Keratinocyte (primary cell): ENCODE data around the gene RXRA. TPM values are rescaled to one million over a fixed set of nuclear protein-coding genes. Genes with fewer than 3 reads are reported as not detected.

Experiments
- DNase-seq: peaks from one replicate; pipeline ENCODE4 v3.0.0-alpha.2; 2011; ENCODE audit warnings: low read depth, missing footprints, low spot score
- FAIRE-seq: peaks from 2 replicates; lab custom pipeline; 2011; peaks lifted over from hg19 to GRCh38; lab: Jason Lieb, UNC
- H2AFZ ChIP-seq: 2 replicates; pipeline ENCODE4 v1.6.0; 2012; ENCODE audit warnings: low read length, control low read depth, inconsistent platforms; ENCODE audit not compliant: control insufficient read depth
- H3K27ac ChIP-seq: 2 replicates; pipeline ENCODE4 v1.5.1; 2011; ENCODE audit warnings: low read length; ENCODE audit not compliant: control insufficient read depth, insufficient read depth
- H3K27me3 ChIP-seq: 3 replicates; pipeline ENCODE4 v1.6.0; 2011; ENCODE audit warnings: low read length; ENCODE audit not compliant: control insufficient read depth, insufficient read depth; ENCODE audit errors: extremely low read depth
- H3K36me3 ChIP-seq, 2 experiments: 2 replicates in 1 of 2; 3 replicates in 1 of 2; pipeline ENCODE4 v1.5.1; 2011; ENCODE audit warnings: low read length in 2 of 2, mild to moderate bottlenecking in 1 of 2; ENCODE audit not compliant: control insufficient read depth in 2 of 2, insufficient read depth in 2 of 2; ENCODE audit errors: extremely low read depth in 1 of 2
- H3K4me1 ChIP-seq: 3 replicates; pipeline ENCODE4 v1.5.1; 2011; ENCODE audit warnings: low read length; ENCODE audit not compliant: control insufficient read depth, insufficient read depth; ENCODE audit errors: extremely low read depth
- H3K4me2 ChIP-seq: 3 replicates; pipeline ENCODE4 v1.6.0; 2011; ENCODE audit warnings: low read depth, low read length; ENCODE audit not compliant: control insufficient read depth, insufficient read depth; ENCODE audit errors: extremely low read depth
- H3K4me3 ChIP-seq, 3 experiments: fragments of 200-600 bp in 1 of 3; sonication (generic) in 1 of 3; 2 replicates in 2 of 3; 3 replicates in 1 of 3; pipeline ENCODE4 v1.5.1; 2011 to 2016; ENCODE audit warnings: low read length in 3 of 3, mild to moderate bottlenecking in 3 of 3, control low read depth in 2 of 3, inconsistent platforms in 1 of 3, low read depth in 1 of 3, mixed read lengths in 1 of 3, mixed run types in 1 of 3, moderate library complexity in 1 of 3; ENCODE audit not compliant: control insufficient read depth in 2 of 3, insufficient read depth in 2 of 3; ENCODE audit errors: extremely low read depth in 1 of 3
- H3K79me2 ChIP-seq: 2 replicates; pipeline ENCODE4 v1.6.0; 2012; ENCODE audit warnings: low read length; ENCODE audit not compliant: control insufficient read depth, insufficient read depth
- H3K9ac ChIP-seq: 3 replicates; pipeline ENCODE4 v1.6.0; 2011; ENCODE audit warnings: low read length; ENCODE audit not compliant: control insufficient read depth, insufficient read depth; ENCODE audit errors: extremely low read depth
- H3K9me1 ChIP-seq: 3 replicates; pipeline ENCODE4 v1.6.0; 2011; ENCODE audit warnings: low read length; ENCODE audit not compliant: control insufficient read depth, insufficient read depth; ENCODE audit errors: extremely low read depth
- H3K9me3 ChIP-seq: 2 replicates; pipeline ENCODE4 v1.5.1; 2012; ENCODE audit warnings: low read depth, low read length; ENCODE audit not compliant: control insufficient read depth
- H4K20me1 ChIP-seq: 3 replicates; pipeline ENCODE4 v1.6.0; 2011; ENCODE audit warnings: low read length; ENCODE audit not compliant: control insufficient read depth, insufficient read depth; ENCODE audit errors: extremely low read depth
- EZH2 ChIP-seq: IDR thresholded peaks from one replicate; pipeline ENCODE4 v1.6.1; 2012; ENCODE audit warnings: inconsistent platforms, mild to moderate bottlenecking, low read length, moderate library complexity
- dilution Hi-C: fragments of 300-500 bp; cut with MboI; formaldehyde crosslinking; loops from one replicate; pipeline ENCODE4 v1.7.0; 2020; ENCODE audit warnings: low sequenced_read_pairs; ENCODE audit not compliant: extremely low pct_ligation_motif_present
- polyA plus RNA-seq, 5 experiments: library from polyadenylated mRNA; depleted of rRNA in 3 of 5; stranded (reverse) in 3 of 5; stranded (forward) in 1 of 5; unstranded in 1 of 5; fragments of >200 nt; gene quantifications; 1 replicate in 1 of 5; 2 replicates in 3 of 5; 3 replicates in 1 of 5; pipeline versions ENCODE4 v1.2.1 to v1.2.3, GENCODE V29; 2011 to 2012; ENCODE audit warnings: missing spikeins in 2 of 5, low read depth in 1 of 5, low replicate concordance in 1 of 5
- TF ChIP-seq, protein P1 (sequence below), 3 experiments: IDR thresholded peaks in 1 of 3; conservative IDR thresholded peaks in 1 of 3; optimal IDR thresholded peaks in 1 of 3; 2 replicates in 2 of 3; 3 replicates in 1 of 3; pipeline versions ENCODE3 to v1.5.1; 2011; ENCODE audit warnings: low read length in 3 of 3, mild to moderate bottlenecking in 3 of 3, moderate library complexity in 2 of 3, control low read depth in 1 of 3, inconsistent platforms in 1 of 3; ENCODE audit not compliant: insufficient read depth in 2 of 3; ENCODE audit errors: extremely low read depth in 1 of 3

Gene RXRA
- polyA plus RNA-seq, 1 donor (not counting 4 experiments of a cell fraction or from before 2014, with no cell fraction given) = 9.7 TPM

DNA sequence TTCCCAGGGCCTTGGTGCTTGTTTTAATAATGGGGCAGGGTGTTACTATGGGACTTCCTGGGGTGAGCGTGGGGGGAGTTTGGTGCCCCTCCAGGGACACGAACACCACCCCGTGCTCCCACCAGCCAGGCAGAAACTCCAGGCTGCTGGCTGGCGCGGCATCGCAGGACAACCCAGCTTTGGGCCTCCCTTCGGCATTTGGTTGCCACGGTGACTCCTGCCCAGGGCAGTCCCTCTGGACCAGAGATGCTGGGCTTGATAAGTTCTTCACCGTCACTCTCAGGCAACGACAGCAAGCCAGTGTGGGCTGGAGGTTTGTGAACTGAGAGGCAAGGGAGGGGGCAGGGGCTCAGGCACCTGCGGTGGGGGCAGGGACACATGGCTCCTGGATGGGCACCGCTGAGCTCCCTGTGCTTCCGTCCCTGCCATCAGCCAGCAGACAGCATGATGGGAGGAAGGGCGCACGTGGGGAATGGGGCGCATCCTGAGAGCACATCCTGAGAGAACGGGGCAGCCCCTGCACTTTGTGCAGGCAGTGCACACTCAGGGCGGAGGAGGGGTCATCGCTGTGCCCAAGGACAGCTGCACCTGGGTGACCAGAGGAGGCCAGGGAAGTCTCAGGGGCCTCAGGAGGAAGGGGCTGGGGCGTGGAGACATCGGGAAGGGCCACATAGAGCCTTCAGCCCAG is 116.4 kb downstream of the RXRA start:
- Histone ChIP-seq H3K9me3 (no peaks in the 10 kb centered on the region), H3K4me2 (no peak overlapping the region), H3K27ac (no peak overlapping the region), H3K4me1 (peaks cover 11% of the 10 kb centered on the region), H3K9ac (no peak overlapping the region), H4K20me1 (no peaks in the 10 kb centered on the region), H3K36me3 (no peaks in the 10 kb centered on the region), H3K79me2 (no peaks in the 10 kb centered on the region), H3K27me3 (peaks cover 16% of the 10 kb centered on the region), H3K4me3 (no peak overlapping the region), H3K9me1 (peaks cover 3% of the 10 kb centered on the region), H2AFZ (no peak overlapping the region)
- FAIRE-seq (no peak), DNase-seq (no peak)
- dilution Hi-C loops = no loop called here
- no peak for TF ChIP-seq EZH2
- TF ChIP-seq, protein P1, sequence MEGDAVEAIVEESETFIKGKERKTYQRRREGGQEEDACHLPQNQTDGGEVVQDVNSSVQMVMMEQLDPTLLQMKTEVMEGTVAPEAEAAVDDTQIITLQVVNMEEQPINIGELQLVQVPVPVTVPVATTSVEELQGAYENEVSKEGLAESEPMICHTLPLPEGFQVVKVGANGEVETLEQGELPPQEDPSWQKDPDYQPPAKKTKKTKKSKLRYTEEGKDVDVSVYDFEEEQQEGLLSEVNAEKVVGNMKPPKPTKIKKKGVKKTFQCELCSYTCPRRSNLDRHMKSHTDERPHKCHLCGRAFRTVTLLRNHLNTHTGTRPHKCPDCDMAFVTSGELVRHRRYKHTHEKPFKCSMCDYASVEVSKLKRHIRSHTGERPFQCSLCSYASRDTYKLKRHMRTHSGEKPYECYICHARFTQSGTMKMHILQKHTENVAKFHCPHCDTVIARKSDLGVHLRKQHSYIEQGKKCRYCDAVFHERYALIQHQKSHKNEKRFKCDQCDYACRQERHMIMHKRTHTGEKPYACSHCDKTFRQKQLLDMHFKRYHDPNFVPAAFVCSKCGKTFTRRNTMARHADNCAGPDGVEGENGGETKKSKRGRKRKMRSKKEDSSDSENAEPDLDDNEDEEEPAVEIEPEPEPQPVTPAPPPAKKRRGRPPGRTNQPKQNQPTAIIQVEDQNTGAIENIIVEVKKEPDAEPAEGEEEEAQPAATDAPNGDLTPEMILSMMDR (optimal IDR thresholded peaks at IDR 0.05 in 1 of 3, IDR thresholded peaks at IDR 0.05 in 1 of 3, conservative IDR thresholded peaks at IDR 0.05 in 1 of 3; ENCODE audit: extremely low read depth in 1 of 3, insufficient read depth in 2 of 3, low read length in 3 of 3) = no peak

DNA sequence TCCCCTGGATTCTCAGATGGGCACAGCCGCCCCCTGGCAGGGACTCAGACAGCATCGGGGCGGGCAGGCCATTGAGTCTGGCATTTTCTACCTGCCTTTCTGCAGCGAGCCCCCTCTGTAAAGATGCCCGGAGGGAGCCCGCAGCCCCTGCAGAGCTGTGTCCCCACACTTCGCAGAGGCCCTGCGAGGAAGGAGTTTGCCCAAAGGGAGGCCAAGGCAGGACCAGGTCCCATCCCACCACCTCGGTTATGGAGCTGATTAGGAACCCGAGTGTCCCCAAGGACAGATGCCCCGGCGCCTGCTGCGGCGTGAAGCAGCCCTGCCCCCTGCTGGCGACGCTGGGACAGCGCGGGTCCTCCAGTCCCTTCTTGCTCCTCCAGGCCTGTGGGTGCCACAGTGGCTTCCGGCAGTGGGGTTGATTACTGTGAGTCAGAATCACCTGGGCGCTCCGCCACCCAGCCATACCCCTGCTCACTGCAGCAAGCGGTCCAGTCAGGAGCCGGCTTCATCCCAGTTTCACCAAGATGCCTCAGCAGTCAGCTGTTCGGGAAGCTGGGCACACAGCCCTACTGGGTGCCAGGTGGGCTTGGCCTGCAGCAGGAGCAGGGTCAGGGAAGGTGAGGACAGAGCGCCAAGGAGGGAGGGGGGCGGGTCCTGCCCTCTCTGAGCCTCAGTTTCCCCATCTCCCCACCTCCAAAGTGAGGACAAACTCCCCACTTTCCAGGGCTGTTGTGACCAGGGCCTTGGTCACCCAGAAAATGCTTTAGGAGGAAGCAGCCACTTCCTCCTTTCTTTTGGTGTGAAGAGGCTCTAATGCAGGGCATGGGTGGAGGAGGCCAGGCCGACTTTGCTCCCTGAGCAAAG is 117.2 kb downstream of the RXRA start:
- Histone ChIP-seq H3K9me1 (peaks cover 3% of the 10 kb centered on the region), H3K36me3 (no peaks in the 10 kb centered on the region), H3K79me2 (no peaks in the 10 kb centered on the region), H3K4me3 (no peak overlapping the region), H4K20me1 (no peaks in the 10 kb centered on the region), H3K4me1 (peaks cover 11% of the 10 kb centered on the region), H2AFZ (no peak overlapping the region), H3K4me2 (no peak overlapping the region), H3K9ac (peak overlapping the region; percentile 31), H3K27me3 (peaks cover 16% of the 10 kb centered on the region), H3K27ac (peak overlapping the region; percentile 24), H3K9me3 (peaks cover under 1% of the 10 kb centered on the region)
- dilution Hi-C loops = no loop called here
- TF ChIP-seq EZH2 = no peak
- TF ChIP-seq, protein P1 (optimal IDR thresholded peaks at IDR 0.05 in 1 of 3, IDR thresholded peaks at IDR 0.05 in 1 of 3, conservative IDR thresholded peaks at IDR 0.05 in 1 of 3; ENCODE audit: extremely low read depth in 1 of 3, insufficient read depth in 2 of 3, low read length in 3 of 3) = peak in 2 of 3 experiments; percentile 96 to 99
- FAIRE-seq (peak; percentile 83), DNase-seq (peak; percentile 89)
